IPS-18c (cell line): ENCODE data around the gene NAT16.
"Not testable (repeated sequence)": the region's sequence is repeated elsewhere in the genome, so short reads cannot be mapped to it uniquely, and the experiment has no call there.

ENCODE experiments used
- H3K4me3 ChIP-seq: 2 replicates; pipeline ENCODE4 v1.7.0; 2013; ENCODE audit warnings: low read depth, mild to moderate bottlenecking, low read length, moderate library complexity; ENCODE audit not compliant: insufficient read depth
- H3K9me3 ChIP-seq: one replicate; pipeline ENCODE4 v1.6.1; 2013; ENCODE audit warnings: mild to moderate bottlenecking, low read length, moderate library complexity; ENCODE audit not compliant: control insufficient read depth, insufficient read depth

NAT16 gene

DNA sequence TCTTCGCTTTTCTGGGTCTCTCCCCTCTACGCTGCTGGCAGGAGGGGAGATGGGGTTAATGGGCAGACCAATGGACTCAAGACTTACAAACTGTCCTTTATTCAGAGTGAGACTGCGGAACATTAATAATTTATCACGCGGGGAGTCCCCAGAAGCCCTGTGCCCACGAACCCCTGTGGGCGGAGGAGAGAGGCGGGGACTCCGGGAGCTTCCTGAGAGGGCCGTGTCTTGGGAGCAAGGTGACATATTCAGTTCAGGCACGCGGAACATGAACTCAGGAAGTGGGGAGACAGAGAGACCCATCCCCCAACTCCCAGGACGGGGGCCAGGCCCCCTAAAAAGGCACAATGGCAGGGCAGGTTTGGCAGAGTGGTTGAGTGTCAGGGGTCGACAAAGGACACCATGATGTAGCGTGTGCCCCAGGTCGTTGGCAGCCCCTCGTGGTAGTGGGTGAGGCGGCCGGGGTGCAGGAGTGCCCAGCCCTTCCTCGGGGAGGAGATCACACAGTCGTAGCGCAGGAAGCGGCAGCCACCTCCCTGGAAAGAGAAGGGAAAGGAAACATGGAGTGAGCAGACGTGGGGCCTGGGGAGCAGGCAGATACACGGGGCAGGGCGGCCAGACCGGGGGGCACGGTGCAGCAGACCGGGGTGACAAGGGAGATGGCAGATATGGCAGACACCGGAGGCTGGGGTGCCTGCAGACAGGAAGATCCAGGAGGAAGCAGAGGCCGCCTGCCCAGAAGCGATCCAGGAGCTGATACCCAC lies 26.0 kb upstream of the NAT16 start:
- Histone ChIP-seq H3K4me3 (no peak overlapping the region), H3K9me3 (peaks cover 2% of the 10 kb centered on the region)

GRCh38 chr7:101203740-101204738 lies 23.9 kb upstream of the NAT16 start:
- not testable (repeated sequence) for H3K9me3 ChIP-seq, H3K4me3 ChIP-seq

DNA sequence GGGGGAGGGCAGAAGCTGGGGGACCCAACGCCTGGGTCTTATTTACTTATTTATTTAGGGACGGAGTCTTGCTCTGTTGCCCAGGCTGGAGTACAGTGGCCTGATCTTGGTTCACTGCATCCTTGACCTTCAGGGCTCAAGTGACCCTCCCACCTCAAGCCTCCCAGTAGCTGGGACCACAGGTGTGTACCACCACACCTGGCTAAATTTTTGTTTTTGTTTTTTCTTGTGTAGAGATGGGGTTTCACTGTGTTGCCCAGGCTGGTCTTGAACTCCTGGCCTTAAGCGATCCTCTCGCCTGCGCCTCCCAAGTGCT lies 22.5 kb upstream of the NAT16 start:
- no peak overlapping the region; the same call in 1 of the 2 replicates for H3K4me3 ChIP-seq

DNA sequence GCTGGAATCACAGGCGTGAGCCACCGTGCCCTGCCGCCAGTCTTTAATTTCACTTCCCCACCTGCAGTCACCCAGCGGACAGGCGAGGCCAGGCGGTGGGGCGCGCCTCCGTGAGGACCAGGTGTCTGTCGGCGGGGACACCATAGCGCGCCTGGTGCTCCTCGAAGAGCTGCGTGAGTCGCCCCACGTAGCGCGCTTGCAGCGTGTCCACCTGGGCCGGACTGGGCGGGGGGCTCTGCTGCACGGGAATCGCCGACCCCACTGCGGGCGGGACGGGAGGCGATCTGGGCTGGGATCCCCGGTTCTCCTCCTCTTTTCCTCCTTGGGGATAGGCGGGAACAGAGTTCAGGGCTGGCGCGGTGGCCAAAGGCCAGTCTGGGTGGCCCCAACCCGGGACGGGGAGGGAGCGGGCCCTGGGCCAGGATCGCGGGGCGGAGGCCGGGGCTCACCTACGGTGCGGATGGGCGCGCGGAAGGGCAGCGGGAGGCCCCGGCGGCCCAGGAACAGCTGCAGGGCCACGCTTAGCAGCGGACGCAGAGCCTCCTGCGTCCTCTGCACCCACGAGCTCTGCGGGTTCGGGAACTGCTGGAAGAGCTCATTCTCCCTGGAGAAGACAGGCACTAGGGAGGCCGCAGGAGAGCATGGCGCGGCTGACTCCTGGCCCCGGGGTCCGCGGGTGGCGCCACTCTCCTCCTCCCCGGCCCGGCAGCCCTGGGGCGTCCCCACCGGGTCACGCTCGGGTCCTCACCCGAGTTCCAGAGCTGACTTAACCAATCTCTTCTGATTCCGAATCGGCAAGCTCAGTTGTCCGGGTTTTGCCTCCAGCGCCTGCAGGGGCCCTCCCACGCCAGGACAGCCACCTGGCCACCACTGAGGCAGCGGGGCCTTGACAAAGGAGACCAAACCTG lies 21.9 kb upstream of the NAT16 start:
- H3K4me3 ChIP-seq = peak overlapping the region; percentile 53

More for the DNA sequence above, 22.5 kb upstream of the NAT16 start:
- peaks cover 2% of the 10 kb centered on the region for H3K9me3 ChIP-seq

DNA sequence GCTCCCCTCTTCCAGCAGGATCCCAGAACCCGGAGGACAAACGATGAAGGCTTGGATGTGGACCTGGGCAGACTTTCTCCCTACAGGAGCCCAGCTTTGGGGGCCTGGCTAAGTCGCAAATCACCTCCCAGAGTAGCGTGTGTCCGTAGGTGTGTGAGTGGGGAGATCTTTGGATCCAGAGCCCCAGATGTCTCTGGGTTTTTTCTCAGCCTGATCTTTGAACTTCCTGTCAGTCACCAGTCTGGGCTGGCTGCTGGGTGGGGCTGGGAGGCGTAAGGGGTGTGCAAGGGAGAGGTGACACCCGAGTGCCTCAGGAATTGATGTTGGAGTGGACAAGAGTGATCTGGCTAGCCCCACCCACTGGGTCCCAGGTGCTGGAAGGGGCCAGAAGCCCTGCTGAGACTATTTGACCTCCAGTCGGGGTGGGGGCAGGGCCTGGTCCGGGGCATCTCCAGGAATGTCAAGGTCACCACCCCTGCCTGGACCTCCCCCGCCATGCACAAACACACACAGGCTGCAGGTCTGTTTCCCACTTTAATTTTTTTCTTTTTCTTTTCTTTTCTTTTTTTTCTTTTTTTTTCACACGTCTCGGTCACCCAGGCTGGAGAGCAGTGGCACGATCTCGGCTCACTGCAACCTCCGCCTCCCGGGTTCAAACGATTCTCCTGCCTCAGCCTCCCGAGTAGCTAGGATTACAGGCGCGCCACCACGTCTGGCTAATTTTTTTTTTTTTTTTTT lies 20.9 kb upstream of the NAT16 start, which contains the start of gene MOGAT3:
Gene MOGAT3, minus strand, starts transcription at position 175 of the 738 bp plus-strand sequence. CDS start 182 bp downstream, outside the sequence.
- Histone ChIP-seq H3K9me3 (peaks cover 2% of the 10 kb centered on the region), H3K4me3 (peak within 1 kb of the TSS; percentile 53)

More for the DNA sequence above, 21.9 kb upstream of the NAT16 start:
- H3K9me3 ChIP-seq = peaks cover 2% of the 10 kb centered on the region

GRCh38 chr7:101200504-101200861 lies 20.4 kb upstream of the NAT16 start:
- peaks cover 2% of the 10 kb centered on the region for H3K9me3 ChIP-seq
- H3K4me3 ChIP-seq = no peak overlapping the region

DNA sequence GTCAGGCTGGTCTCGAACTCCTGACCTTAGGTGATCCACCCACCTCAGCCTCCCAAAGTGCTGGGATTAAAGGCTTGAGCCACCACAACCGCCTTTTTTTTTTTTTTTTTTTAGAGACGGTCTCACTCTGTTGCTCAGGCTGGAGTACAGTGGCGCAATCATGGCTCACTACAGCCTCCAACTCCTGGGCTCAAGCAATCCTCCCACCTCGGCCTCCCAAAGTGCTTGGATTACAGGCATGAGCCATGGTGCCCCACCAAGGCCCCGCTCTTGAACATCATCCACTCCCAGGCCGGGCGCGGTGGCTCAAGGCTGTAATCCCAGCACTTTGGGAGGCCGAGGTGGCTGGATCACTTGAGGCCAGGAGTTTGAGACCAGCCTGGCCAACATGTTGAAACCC lies 19.4 kb upstream of the NAT16 start:
- H3K4me3 ChIP-seq = not testable (repeated sequence)

GRCh38 chr7:101198476-101198875 lies 18.4 kb upstream of the NAT16 start:
- no peak overlapping the region; the same call in 1 of the 2 replicates for H3K4me3 ChIP-seq
- peaks cover 2% of the 10 kb centered on the region for H3K9me3 ChIP-seq

More for the DNA sequence above, 19.4 kb upstream of the NAT16 start:
- not testable (repeated sequence) for H3K9me3 ChIP-seq

DNA sequence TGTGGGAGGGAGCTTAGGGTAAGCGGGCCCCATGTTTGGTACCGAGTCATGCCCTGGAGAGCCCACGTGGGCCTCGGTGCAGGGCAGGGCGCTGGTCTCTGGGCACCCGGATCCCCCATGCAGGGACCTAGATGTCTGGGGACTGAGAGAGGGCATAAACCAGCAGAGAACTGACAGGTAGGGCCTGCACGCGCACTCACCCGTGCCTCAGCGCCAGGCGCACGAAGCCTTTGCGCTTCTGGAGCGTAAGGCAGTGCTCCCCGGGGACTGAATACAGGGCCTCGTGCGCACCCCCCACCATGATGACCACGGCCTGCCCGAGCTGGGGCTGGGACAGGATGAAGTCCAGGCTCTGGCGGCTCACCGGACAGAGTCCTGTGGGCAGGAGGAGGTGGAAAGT lies 17.9 kb upstream of the NAT16 start:
- H3K9me3 ChIP-seq = peaks cover 2% of the 10 kb centered on the region
- no peak overlapping the region for H3K4me3 ChIP-seq

GRCh38 chr7:101195884-101196283 lies 15.8 kb upstream of the NAT16 start:
- Histone ChIP-seq H3K9me3 (no peaks in the 10 kb centered on the region), H3K4me3 (no peak overlapping the region)

- H3K4me3 ChIP-seq = no peak overlapping the region
- H3K9me3 ChIP-seq = no peaks in the 10 kb centered on the region
These were observed 9.0 kb upstream of the NAT16 start for GRCh38 chr7:101189109-101189508.

- Histone ChIP-seq H3K4me3 (no peak overlapping the region), H3K9me3 (no peaks in the 10 kb centered on the region)
These were observed 6.8 kb upstream of the NAT16 start for GRCh38 chr7:101186844-101187428.

DNA sequence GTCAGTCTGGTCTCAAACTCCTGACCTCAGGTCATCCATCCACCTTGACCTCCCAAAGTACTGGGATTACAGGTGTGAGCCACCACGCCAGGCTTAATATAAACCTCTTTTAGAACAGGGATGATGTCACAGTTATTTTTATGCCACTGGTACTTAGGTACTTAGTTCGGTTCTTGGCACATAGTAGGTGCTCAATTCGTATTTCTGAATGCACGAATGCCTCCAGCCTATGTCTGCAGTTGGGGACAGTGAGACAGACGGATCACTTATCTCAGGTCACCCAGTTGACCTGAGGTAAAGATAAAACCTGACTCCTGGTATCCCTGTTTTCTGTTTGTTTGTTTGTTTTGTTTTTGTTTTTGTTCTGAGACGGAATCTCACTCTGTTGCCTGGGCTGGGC lies 6.1 kb upstream of the NAT16 start:
- Histone ChIP-seq H3K9me3 (no peaks in the 10 kb centered on the region), H3K4me3 (no peak overlapping the region)

GRCh38 chr7:101185258-101185839 lies 5.3 kb upstream of the NAT16 start:
- H3K4me3 ChIP-seq = no peak overlapping the region
- no peaks in the 10 kb centered on the region for H3K9me3 ChIP-seq

- H3K4me3 ChIP-seq = peak overlapping the region; percentile 63
- H3K9me3 ChIP-seq = no peaks in the 10 kb centered on the region
These were observed 380 bp downstream of the NAT16 start for GRCh38 chr7:101179713-101180112.

DNA sequence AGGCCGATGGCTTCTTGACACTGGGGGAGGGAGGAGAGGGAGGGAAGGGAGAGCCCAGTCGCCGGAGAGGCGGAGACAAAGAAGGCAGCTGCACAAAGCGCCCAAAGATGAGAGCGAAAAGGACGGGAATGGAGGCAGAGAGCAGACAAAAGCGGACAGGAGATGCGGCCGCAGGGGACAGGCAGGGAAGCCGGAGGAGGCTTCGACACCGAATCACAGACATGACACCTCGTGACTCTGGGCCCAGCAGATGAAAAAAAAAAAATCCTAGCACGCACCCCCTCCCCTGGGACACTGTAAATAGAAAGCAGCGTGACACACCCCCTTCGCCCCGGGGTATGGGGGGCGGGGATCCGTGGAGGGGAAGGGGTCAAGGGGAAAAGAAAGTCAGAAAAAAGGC lies 976 bp downstream of the NAT16 start:
- no peaks in the 10 kb centered on the region for H3K9me3 ChIP-seq
- H3K4me3 ChIP-seq = peak overlapping the region; percentile 63; the same call in 1 of the 2 replicates
